ENCODE data around the gene BAG5. TPM values are rescaled to one million over a fixed set of nuclear protein-coding genes. Genes with fewer than 3 reads are reported as not detected.
A peak's percentile ranks its signal among the peaks of the same experiment; 100 is the strongest.

The BAG5 gene
- total and polyA plus RNA-seq, 2 of the 8 experiments (the other 6 are each of a cell fraction or from before 2014, with no cell fraction given), result 7.4 to 29.5 TPM

DNA sequence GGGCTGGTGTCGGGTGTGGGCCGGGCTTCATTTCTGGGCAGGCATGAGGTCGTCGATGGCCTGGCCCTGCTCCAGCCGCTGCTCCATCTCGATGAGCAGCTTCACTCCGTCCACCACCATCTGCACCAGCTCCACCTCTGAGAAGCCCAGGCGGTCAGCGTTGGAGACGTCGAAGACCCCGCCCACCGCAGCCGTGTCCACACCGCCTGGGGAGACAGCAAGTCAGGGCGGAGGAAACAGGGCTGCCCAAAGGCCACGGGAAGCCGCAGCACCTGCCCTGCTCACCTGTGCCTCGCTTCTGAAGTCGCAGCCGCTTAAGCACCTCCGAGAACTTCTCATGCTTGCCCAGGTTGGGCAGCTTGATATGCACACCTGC, 42.6 kb downstream of the BAG5 start:
- ChIA-PET POLR2A (ENCODE audit: partially characterized antibody) (interaction anchor here (1.3 to 12.6 kb wide), 6 partner anchors 9 to 175 kb away, joined by 3 to 844 read pairs (median 34); partner anchors contain the start of genes BAG5, COA8 and TRMT61A), CTCF (ENCODE audit: partially characterized antibody) (interaction anchor here (0.6 to 31.3 kb wide), 9 partner anchors 10 to 194 kb away, joined by 3 to 921 read pairs (median 7); partner anchors contain the start of genes BAG5 and TRMT61A)
- no peak overlapping the region for H3K4me3 ChIP-seq (ENCODE audit: extremely low read depth in 1 of 4, insufficient read depth in 2 of 4, low read depth in 3 of 4, low read length in 4 of 4)
- H3K9me3 ChIP-seq (ENCODE audit: insufficient read depth in 2 of 2, low read depth in 1 of 2, low read length in 1 of 2), result no peaks in the 10 kb centered on the region
- peaks cover 8 to 23% (median 17%) of the 10 kb centered on the region in 4 experiments; a peak in 7 of 8 replicates for H3K36me3 ChIP-seq (ENCODE audit: control insufficient read depth in 2 of 4, insufficient read depth in 4 of 4, low read length in 3 of 4)
- H4K91ac ChIP-seq (replicated peaks; ENCODE audit: insufficient read length, low read length), result no peak overlapping the region
- 90% methylated on average over 20 of the region's 22 CpGs; no CpG with 5 or more reads in 1 of the 2 experiments for WGBS, 2 experiments (ENCODE audit: extremely low coverage in 1 of 2, insufficient coverage in 1 of 2, insufficient read length in 1 of 2, insufficient replicate concordance in 2 of 2, low coverage in 1 of 2, low lambda C conversion rate in 2 of 2, missing lambda C conversion rate in 1 of 2)
- no peak overlapping the region for H3K27ac ChIP-seq (ENCODE audit: low read depth, low read length)
- no peak overlapping the region for H2BK120ac ChIP-seq (replicated peaks; ENCODE audit: low read depth, low read length)
- H3K9ac ChIP-seq (replicated peaks in 1 of 4; ENCODE audit: extremely low read depth in 1 of 4, low read depth in 3 of 4, low read length in 3 of 4), result no peak overlapping the region
- H3K23ac ChIP-seq (ENCODE audit: insufficient read length), result no peak overlapping the region
- peaks cover 14% of the 10 kb centered on the region; the same call in 1 of the 2 replicates for H3K23me2 ChIP-seq (ENCODE audit: low read depth, low read length)
- no peak overlapping the region for H4K5ac ChIP-seq (ENCODE audit: insufficient read length, low read depth, low read length)
- H3K14ac ChIP-seq (ENCODE audit: insufficient read length), result no peak overlapping the region
- H2AFZ ChIP-seq (ENCODE audit: low read length), result no peak overlapping the region
- H2BK12ac ChIP-seq (ENCODE audit: low read depth, low read length), result no peak overlapping the region
- no peaks in the 10 kb centered on the region; the same call in 1 of the 2 replicates for H3K79me1 ChIP-seq (ENCODE audit: low read depth, low read length)
- H3K18ac ChIP-seq (ENCODE audit: extremely low read depth, low read length), result no peak overlapping the region
- peaks cover 3 to 17% (median 13%) of the 10 kb centered on the region in 4 experiments for H3K27me3 ChIP-seq (replicated peaks in 1 of 4; ENCODE audit: control insufficient read depth in 3 of 4, extremely low read depth in 1 of 4, insufficient read depth in 3 of 4, low read length in 3 of 4)
- H4K20me1 ChIP-seq (replicated peaks in 1 of 2; ENCODE audit: control insufficient read depth in 1 of 2, insufficient read depth in 2 of 2, low read length in 2 of 2), result peaks cover 10 to 20% of the 10 kb centered on the region in 2 experiments
- H3K4me2 ChIP-seq (ENCODE audit: insufficient read depth in 1 of 2, low read depth in 2 of 2, low read length in 2 of 2), result peak overlapping the region; percentile 73 to 80; a peak in 1 of 4 replicates
- H2BK5ac ChIP-seq (ENCODE audit: low read depth, low read length), result 0 out of 2 replicates have a peak overlapping the region, but pooled peaks have one; percentile 27
- H3K79me2 ChIP-seq (ENCODE audit: control insufficient read depth in 1 of 2, insufficient read depth in 2 of 2, low read length in 2 of 2), result peaks cover 0 to 2% of the 10 kb centered on the region in 2 experiments; a peak in 1 of 4 replicates
- H2AK5ac ChIP-seq (ENCODE audit: low read depth, low read length), result no peak overlapping the region
- H3K4me1 ChIP-seq (replicated peaks in 1 of 4; ENCODE audit: control insufficient read depth in 3 of 4, insufficient read depth in 4 of 4, low read length in 3 of 4), result peaks cover 0 to 28% (median 19%) of the 10 kb centered on the region in 4 experiments; a peak in 6 of 7 replicates
- no peak overlapping the region for H2BK20ac ChIP-seq (ENCODE audit: low read length)
- no peak overlapping the region for H3K4ac ChIP-seq (replicated peaks; ENCODE audit: insufficient read length, low read depth, low read length)
- FAIRE-seq (no peak), DNase-seq (ENCODE audit: low read depth in 1 of 2, low spot score in 2 of 2) (no peak)
- no peak overlapping the region for H2BK15ac ChIP-seq (ENCODE audit: low read length)
- H3K56ac ChIP-seq (replicated peaks; ENCODE audit: insufficient read length, low read depth, low read length), result no peak overlapping the region
- H4K8ac ChIP-seq (ENCODE audit: extremely low read depth, insufficient read depth, low read length), result no peak overlapping the region
- no peak for TF ChIP-seq MAFK (IDR thresholded peaks at IDR 0.05; ENCODE audit: low read depth, low read length)
- TF ChIP-seq, protein P1, sequence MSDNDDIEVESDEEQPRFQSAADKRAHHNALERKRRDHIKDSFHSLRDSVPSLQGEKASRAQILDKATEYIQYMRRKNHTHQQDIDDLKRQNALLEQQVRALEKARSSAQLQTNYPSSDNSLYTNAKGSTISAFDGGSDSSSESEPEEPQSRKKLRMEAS (IDR thresholded peaks at IDR 0.05), result no peak
- TF ChIP-seq TBP (IDR thresholded peaks at IDR 0.05; ENCODE audit: low read depth, low read length), result no peak
- no peak for TF ChIP-seq TAF7 (optimal IDR thresholded peaks at IDR 0.05; ENCODE audit: borderline replicate concordance, low read depth, low read length)
- TF ChIP-seq GTF2F1 (IDR thresholded peaks at IDR 0.05; ENCODE audit: borderline replicate concordance, low read depth, low read length), result no peak

All from H1 (cell line).